ENCODE measurements around the gene COQ2.

Gene COQ2

DNA sequence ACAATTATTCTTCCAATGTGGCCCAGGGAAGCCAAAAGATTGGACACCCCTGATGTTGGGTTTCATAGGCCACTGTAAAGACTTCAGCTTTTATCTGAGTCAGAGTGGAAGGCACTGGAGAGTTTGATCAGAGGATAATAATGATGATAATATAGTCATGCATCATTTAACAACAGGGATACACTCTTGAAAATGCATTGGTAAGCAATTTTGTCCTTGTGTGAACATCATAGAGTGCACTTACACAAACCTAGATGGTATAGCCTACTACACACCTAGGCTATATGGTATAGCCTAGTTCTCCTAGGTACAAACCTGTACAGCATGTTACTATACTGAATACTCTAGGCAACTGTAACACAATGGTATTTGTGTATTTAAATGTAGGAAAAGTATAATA, 70.5 kb downstream of the COQ2 start:
- H3K4me3 ChIP-seq (ENCODE audit: low read depth, low read length), result no peak overlapping the region
- TF ChIP-seq, protein P1, sequence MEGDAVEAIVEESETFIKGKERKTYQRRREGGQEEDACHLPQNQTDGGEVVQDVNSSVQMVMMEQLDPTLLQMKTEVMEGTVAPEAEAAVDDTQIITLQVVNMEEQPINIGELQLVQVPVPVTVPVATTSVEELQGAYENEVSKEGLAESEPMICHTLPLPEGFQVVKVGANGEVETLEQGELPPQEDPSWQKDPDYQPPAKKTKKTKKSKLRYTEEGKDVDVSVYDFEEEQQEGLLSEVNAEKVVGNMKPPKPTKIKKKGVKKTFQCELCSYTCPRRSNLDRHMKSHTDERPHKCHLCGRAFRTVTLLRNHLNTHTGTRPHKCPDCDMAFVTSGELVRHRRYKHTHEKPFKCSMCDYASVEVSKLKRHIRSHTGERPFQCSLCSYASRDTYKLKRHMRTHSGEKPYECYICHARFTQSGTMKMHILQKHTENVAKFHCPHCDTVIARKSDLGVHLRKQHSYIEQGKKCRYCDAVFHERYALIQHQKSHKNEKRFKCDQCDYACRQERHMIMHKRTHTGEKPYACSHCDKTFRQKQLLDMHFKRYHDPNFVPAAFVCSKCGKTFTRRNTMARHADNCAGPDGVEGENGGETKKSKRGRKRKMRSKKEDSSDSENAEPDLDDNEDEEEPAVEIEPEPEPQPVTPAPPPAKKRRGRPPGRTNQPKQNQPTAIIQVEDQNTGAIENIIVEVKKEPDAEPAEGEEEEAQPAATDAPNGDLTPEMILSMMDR (IDR thresholded peaks at IDR 0.05; ENCODE audit: low read depth, low read length, missing control alignments), result no peak
- no peak for DNase-seq (ENCODE audit: low read depth)

All from GM12864 (cell line).